Testis (tissue), 3 donors: ENCODE measurements around the gene H2BK1. TPM values are rescaled to one million over a fixed set of nuclear protein-coding genes. Genes with fewer than 3 reads are reported as not detected.

Source experiments
- DNase-seq: peaks from one replicate; pipeline ENCODE4 v3.0.0-alpha.2; 2019
- H3K27ac ChIP-seq, 2 donors: fragments of 200-600 bp; sonication (generic); one replicate each; pipeline ENCODE4 v1.5.1; 2019
- H3K27me3 ChIP-seq: fragments of 200-600 bp; sonication (generic); one replicate; pipeline ENCODE4 v1.5.1; 2019
- H3K36me3 ChIP-seq: fragments of 200-600 bp; sonication (generic); one replicate; pipeline ENCODE4 v1.5.1; 2017; ENCODE audit warnings: low read depth; ENCODE audit errors: missing control alignments
- H3K4me1 ChIP-seq: fragments of 200-600 bp; sonication (generic); one replicate; pipeline ENCODE4 v1.5.1; 2019
- H3K4me3 ChIP-seq, 2 donors: fragments of 200-600 bp; sonication (generic); one replicate each; pipeline ENCODE4 v1.5.1; 2017 to 2019
- H3K9me3 ChIP-seq: fragments of 200-600 bp; sonication (generic); one replicate; pipeline ENCODE4 v1.5.1; 2017
- CTCF ChIP-seq, 3 experiments: fragments of 450-650 bp in 2 of 3; fragments of 200-600 bp in 1 of 3; sonication (generic) in 1 of 3; IDR thresholded peaks; one replicate each; pipeline ENCODE4 v1.5.1; 2016 to 2019; ENCODE audit warnings: antibody characterized with exemption in 3 of 3, mild to moderate bottlenecking in 2 of 3, moderate library complexity in 1 of 3
- POLR2A ChIP-seq: fragments of 450-650 bp; IDR thresholded peaks from one replicate; pipeline ENCODE4 v1.6.1; 2017; ENCODE audit warnings: antibody characterized with exemption, mild to moderate bottlenecking, moderate library complexity
- WGBS, 2 donors: methylation state at CpG; one replicate each; pipeline ENCODE4 v1.1.5; 2018; 5-methylcytosine and 5-hydroxymethylcytosine counted together
- intact Hi-C: fragments of 100-400 bp; cut with DNase I; formaldehyde crosslinking; loops from one replicate; pipeline ENCODE4 v1.15.1; 2023; ENCODE audit warnings: low total_unique reads
- polyA plus RNA-seq: library from polyadenylated mRNA; stranded (reverse); fragments of 350-450 nt; fragmentation: Illumina TruSeq; extraction: RNeasy Lipid Tissue Mini Kit (QIAGEN cat#74804); gene quantifications from one replicate; pipeline ENCODE4 v1.2.3, GENCODE V29; 2014; ENCODE audit warnings: low read depth, low replicate concordance; ENCODE audit not compliant: insufficient read depth
- total RNA-seq, 2 donors: library from RNA; depleted of rRNA; stranded (reverse); fragments of >200 nt; gene quantifications; one replicate each; pipeline ENCODE4 v1.2.3, GENCODE V29; 2016

Gene H2BK1
- total and polyA plus RNA-seq, 3 donors from 2014 or later: not detected

GRCh38 chr7:151229249-151229648 lies 19.0 kb upstream of the H2BK1 start:
- Histone ChIP-seq H3K4me3 (no peak overlapping the region), H3K27ac (no peak overlapping the region), H3K4me1 (peaks cover 25% of the 10 kb centered on the region), H3K36me3 (no peaks in the 10 kb centered on the region), H3K9me3 (no peaks in the 10 kb centered on the region), H3K27me3 (no peaks in the 10 kb centered on the region)
- WGBS, 2 donors: 85 to 87% methylated on average over 10 of the region's 10 CpGs
- intact Hi-C loops: no loop called here
- no peak for DNase-seq
- no peak for TF ChIP-seq POLR2A
- no peak for TF ChIP-seq CTCF (IDR thresholded peaks at IDR 0.05)

- intact Hi-C loops: no loop called here
These were observed 18.0 kb upstream of the H2BK1 start for GRCh38 chr7:151228024-151228866.

GRCh38 chr7:151226875-151227782 lies 16.8 kb upstream of the H2BK1 start, which contains the start of gene ABCF2:
TSS of gene ABCF2 (minus strand) at chr7:151227205. CDS start at chr7:151226458, 747 bp downstream.
- DNase-seq: peak; percentile 99
- intact Hi-C loops: no loop called here
- TF ChIP-seq POLR2A (no peak), CTCF (IDR thresholded peaks at IDR 0.05) (peak in 1 of 3 experiments; percentile 6)
- peaks cover 16% of the 10 kb centered on the region for H3K4me1 ChIP-seq
- H3K4me3 ChIP-seq: peak within 1 kb of the TSS; percentile 77 to 81
- H3K27me3 ChIP-seq: no peaks in the 10 kb centered on the region
- H3K9me3 ChIP-seq: no peaks in the 10 kb centered on the region
- H3K27ac ChIP-seq: peak within 1 kb of the TSS; percentile 66 to 71
- 0 to 1% methylated on average over 63 to 68 of the region's 68 CpGs for WGBS, 2 donors
- no peaks in the 10 kb centered on the region for H3K36me3 ChIP-seq

More at GRCh38 chr7:151228024-151228866, 18.0 kb upstream of the H2BK1 start:
- TF ChIP-seq POLR2A (no peak), CTCF (IDR thresholded peaks at IDR 0.05) (no peak)
- Histone ChIP-seq H3K4me1 (peaks cover 16% of the 10 kb centered on the region), H3K9me3 (no peaks in the 10 kb centered on the region), H3K4me3 (peak overlapping the region; percentile 77 to 81), H3K36me3 (no peaks in the 10 kb centered on the region), H3K27me3 (no peaks in the 10 kb centered on the region), H3K27ac (peak overlapping the region; percentile 66 to 71)
- no peak for DNase-seq
- WGBS, 2 donors: 47 to 51% methylated on average over 10 of the region's 10 CpGs

GRCh38 chr7:151226560-151226874 lies 16.2 kb upstream of the H2BK1 start:
- H3K27ac ChIP-seq: peak overlapping the region in 1 of 2 donors; percentile 63

More at GRCh38 chr7:151226560-151226874, 16.2 kb upstream of the H2BK1 start:
- TF ChIP-seq CTCF (IDR thresholded peaks at IDR 0.05) (no peak), POLR2A (no peak)
- Histone ChIP-seq H3K4me1 (peaks cover 12% of the 10 kb centered on the region), H3K9me3 (no peaks in the 10 kb centered on the region), H3K4me3 (peak overlapping the region; percentile 77 to 81), H3K27me3 (no peaks in the 10 kb centered on the region), H3K36me3 (no peaks in the 10 kb centered on the region)
- DNase-seq: no peak
- intact Hi-C loops: no loop called here
- WGBS, 2 donors: 0 to 2% methylated on average over 15 of the region's 15 CpGs
